ENCODE results near the gene FXYD6.

The FXYD6 gene

GRCh38 chr11:117842131-117842941 lies 34.1 kb downstream of the FXYD6 start:
- DNase-seq (ENCODE audit: low read depth): no peak

GRCh38 chr11:117841551-117842031 lies 34.9 kb downstream of the FXYD6 start:
- no peak for DNase-seq (ENCODE audit: low read depth)

DNA sequence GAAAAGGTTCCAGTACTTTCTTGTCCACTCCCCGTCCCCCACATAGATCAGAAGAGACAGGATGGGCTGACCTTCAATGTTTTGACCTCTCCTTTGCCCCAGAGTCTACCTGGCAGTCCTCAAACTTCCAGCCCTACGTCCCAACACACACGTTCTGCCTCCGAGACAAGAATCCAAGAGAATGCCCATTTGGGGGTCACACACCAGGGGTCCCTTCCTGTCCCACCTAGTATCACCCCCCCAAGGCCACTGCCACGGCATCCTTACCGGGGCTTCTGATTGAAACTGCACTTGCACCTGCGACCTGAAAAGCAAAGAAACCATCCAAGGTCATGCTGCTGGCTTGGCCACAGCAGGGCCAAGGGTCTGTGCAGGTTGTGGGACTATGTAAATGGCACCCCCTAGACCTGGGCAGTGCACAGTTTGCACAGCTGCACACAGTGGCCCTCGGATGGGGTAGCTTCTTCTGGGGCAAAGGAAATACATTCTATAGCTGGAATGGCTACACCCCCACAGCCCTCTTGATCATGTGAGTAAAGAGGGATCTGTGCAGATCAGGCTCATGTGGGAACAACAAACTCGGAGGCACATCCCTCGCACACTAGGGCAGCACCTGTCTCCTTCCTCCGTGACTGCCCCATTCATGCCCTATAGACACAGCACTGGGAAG lies 35.4 kb downstream of the FXYD6 start:
- DNase-seq (ENCODE audit: low read depth): no peak

GRCh38 chr11:117839936-117840813 lies 36.3 kb downstream of the FXYD6 start:
- DNase-seq (ENCODE audit: low read depth): no peak

GRCh38 chr11:117839380-117839881 lies 37.0 kb downstream of the FXYD6 start:
- no peak for DNase-seq (ENCODE audit: low read depth)

GRCh38 chr11:117838901-117839300 lies 37.6 kb downstream of the FXYD6 start:
- no peak for DNase-seq (ENCODE audit: low read depth)

GRCh38 chr11:117837791-117838190 lies 38.7 kb downstream of the FXYD6 start:
- DNase-seq (ENCODE audit: low read depth): no peak

DNA sequence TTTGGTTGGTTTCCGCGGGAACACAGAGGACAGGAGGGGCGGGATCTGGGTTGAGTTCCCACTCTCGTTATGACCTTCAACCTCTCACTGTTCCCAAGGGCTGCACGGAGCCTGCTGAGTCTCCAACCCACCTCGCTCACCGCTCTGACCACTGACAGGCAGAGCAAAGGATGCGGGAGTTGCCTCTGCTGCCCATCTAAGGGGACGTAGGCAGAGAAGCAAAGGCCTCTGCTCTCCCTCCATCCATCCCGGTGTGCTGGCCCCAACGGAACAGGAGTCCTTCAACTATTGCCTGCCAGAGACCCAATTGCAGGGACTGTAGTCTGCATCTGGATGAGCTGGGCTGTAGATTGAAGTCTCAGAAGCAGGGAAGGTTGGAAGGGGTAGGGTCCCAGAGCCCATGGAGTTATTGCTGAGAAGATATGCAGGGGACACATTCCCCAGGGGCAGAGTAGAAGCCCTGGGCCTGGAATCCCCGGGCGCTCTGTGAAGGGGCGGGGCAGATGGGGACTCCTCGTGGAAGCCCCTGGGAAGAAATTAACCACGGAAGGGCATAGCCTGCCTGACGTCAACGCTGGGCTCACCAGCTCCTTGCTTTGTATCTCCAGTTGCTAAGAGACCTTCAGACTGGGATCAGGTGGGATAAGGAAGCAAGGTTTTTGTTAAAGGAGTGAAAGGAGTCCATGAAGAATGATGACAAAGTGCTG lies 39.2 kb downstream of the FXYD6 start:
- no peak for DNase-seq (ENCODE audit: low read depth)

DNA sequence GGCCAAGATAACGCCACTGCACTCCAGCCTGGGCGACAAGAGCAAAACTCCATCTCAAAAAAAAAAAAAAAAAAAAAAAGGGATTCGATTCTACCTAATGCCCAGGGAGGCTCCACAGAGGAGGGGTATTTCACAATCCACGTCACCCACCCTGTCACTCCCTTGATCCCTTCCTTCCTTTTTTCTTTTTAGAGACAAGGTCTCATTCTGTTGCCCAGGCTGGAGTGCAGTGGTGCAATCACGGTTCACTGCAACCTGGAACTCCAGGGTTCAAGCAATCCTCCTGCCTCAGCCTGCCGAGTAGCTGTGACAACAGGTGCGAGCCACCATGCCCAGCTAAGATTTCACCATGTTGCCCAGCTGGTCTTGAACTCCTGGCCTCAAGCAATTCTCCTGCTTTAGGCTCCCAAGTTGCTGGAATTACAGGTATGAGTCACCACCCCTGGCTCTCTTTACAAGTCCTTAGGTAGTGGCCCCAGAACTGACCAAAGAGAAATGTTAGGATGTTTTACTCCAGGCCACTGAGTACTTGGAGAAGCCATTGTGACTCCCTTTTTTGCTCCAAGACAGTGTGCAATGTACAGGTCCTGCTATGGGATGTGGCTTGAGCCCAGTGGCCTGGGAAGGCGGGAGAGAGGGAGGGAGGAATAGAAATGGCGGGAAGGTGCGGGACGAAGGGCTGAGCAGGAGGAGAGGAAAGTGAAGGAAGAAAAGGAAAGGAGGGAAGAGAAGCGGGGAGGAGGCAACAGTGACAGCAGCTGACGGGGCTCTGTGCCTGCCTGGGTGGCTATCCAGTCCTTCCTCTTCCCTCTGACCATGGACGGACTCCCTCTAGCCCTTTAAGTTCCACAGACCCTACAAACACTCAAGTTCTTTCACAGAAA lies 40.1 kb downstream of the FXYD6 start:
- DNase-seq (ENCODE audit: low read depth): no peak

GRCh38 chr11:117835576-117835975 lies 40.9 kb downstream of the FXYD6 start:
- DNase-seq (ENCODE audit: low read depth): no peak

GRCh38 chr11:117834838-117835443 lies 41.5 kb downstream of the FXYD6 start:
- DNase-seq (ENCODE audit: low read depth): no peak

DNA sequence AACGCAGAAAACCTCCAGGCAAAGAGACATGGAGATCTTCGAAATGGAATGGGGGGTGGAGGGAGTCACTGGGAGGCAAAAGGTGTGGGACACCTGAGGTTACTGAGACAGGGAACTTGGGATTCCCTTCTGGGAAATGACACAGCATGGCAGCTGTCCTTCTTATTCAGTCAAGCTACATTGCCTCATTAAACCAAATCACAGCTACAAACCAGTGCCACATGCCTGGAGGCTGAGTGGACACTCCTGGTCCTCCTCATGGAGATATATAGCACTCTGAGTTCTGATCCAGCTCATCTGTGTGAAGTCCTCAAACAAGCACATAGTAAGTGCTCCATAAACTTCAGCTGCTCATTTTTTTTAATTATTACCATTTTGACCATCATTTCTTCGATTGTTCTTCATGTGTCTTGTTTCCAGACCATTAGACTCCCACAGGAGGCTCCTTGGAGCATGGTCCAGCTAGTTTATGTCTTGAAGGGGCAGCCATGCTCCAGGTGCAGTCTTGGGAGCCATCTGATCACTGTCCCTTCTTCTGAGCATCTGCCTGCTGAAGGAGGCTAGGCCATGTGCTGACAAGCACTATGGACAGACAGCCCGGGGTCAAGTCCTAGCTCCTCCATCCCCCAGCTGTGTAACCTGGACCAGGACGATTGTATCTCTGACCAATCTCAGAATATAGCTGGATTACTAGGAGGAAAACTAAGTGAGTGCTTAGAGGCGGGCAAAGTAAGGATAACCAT lies 42.2 kb downstream of the FXYD6 start:
- DNase-seq (ENCODE audit: low read depth): no peak

DNA sequence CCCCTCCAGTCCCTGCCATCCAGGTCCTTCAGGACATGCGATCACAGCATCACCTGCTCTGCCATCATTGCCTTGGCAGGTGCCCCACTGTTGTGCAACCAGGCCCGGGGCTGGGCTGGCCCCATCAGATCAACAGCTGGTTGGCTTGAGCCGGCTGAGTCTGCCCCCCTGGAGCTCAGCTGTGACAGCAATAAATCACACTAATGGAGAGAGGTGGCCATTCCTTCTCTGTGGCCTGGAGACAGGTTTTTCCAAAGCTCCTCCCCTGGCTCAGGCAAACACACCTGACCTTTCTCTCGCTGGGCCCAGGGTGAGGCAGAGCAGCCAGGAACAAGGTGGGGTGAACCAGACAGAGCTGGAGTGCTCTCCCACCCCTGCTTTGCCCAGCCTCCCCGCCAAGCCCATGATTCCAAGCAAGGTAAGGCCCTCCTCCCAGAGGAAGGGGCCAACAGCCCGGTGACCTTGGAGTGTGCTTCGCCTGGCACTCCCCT lies 43.0 kb downstream of the FXYD6 start:
- no peak for DNase-seq (ENCODE audit: low read depth)

GRCh38 chr11:117832511-117832910 lies 43.9 kb downstream of the FXYD6 start:
- DNase-seq (ENCODE audit: low read depth): no peak

GRCh38 chr11:117831661-117832415 lies 44.6 kb downstream of the FXYD6 start:
- DNase-seq (ENCODE audit: low read depth): no peak

GRCh38 chr11:117830674-117831351 lies 45.6 kb downstream of the FXYD6 start:
- no peak for DNase-seq (ENCODE audit: low read depth)

GRCh38 chr11:117830072-117830471 lies 46.4 kb downstream of the FXYD6 start:
- no peak for DNase-seq (ENCODE audit: low read depth)

- no peak for DNase-seq (ENCODE audit: low read depth)
Observed at GRCh38 chr11:117829369-117829725, 47.1 kb downstream of the FXYD6 start.
